NT2/D1 (cell line): ENCODE measurements around the gene FLAD1.

Source experiments
- SUZ12 ChIP-seq: IDR thresholded peaks from 2 replicates; pipeline ENCODE4 v1.6.1; 2011; ENCODE audit not compliant: insufficient read length, insufficient read depth; ENCODE audit errors: extremely low read depth
- YY1 ChIP-seq: IDR thresholded peaks from 2 replicates; pipeline ENCODE4 v1.6.1; 2011; ENCODE audit not compliant: insufficient read length, insufficient read depth
- ZNF274 ChIP-seq: IDR thresholded peaks from 2 replicates; pipeline ENCODE4 v1.6.1; 2011; ENCODE audit warnings: mild to moderate bottlenecking, low read depth, low read length

DNA sequence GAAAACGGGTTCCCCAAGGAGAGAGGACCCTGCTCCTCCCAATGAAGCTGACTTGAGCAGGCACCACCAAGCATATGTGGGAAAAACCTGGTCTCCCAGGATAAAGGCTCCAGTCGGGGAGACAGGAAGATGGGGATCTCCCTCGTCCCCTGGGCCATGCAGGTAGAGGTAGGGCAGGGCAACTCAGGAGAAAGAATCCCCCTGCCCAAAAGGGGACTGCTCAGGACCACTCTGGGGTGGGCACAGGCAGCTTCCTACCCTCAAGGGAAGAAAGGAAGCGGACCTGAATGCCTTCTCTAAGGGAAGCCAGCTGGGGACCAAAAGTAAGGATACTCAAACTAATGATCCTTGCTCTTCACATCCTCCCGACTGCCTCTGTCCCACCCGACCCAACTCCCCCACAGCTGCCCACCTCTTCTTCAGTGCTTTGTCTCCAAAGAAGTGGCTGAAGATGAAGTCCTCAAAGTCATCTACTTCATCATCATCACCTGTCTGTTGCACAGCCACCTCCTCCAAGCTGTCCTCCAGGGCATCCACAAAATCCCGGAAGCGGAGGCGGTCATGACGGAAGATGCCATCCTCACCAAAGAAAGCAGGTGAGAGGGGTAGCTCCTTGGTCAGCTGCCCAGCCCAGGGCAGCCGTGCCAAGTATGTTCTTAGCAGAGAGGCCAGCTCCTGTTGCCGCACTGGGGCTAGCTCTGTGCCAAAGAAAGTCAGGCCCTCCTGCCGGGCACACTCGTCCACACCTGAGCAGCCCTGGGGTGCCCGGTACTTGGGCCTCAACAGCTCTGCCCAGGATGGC, 37.8 kb upstream of the FLAD1 start:
- TF ChIP-seq ZNF274 (no peak), SUZ12 (no peak), YY1 (no peak)
